Activated CD4-positive, CD25-positive, alpha-beta regulatory T cell treated with anti-CD3 and anti-CD28 coated beads, Interleukin-2, amount 50 U/mL, for 72 hours (primary cell): ENCODE data around the gene MAG.

Experiments used
- DNase-seq: peaks from one replicate; pipeline ENCODE4 v3.0.0; 2021

MAG gene

GRCh38 chr19:35363001-35363590, 71.1 kb downstream of the MAG start:
- DNase-seq, result no peak
